HepG2 (cell line): Measurements from ENCODE around the gene NFE2L1. TPM values are rescaled to one million over a fixed set of nuclear protein-coding genes. Genes with fewer than 3 reads are reported as not detected.

Experiments
- GATA4 ChIP-seq: sonication (generic); IDR thresholded peaks from 2 replicates; pipeline ENCODE4 v1.6.1; 2016; ENCODE audit warnings: antibody characterized with exemption, low read depth, borderline replicate concordance
- NFE2 ChIP-seq: sonication (generic); formaldehyde crosslinking; IDR thresholded peaks from 2 replicates; pipeline ENCODE4 v1.4.0; 2020; ENCODE audit warnings: missing genetic modification reagents
- PITX1 ChIP-seq: sonication (generic); formaldehyde crosslinking; IDR thresholded peaks from 2 replicates; pipeline ENCODE4 v1.5.1; 2020; ENCODE audit warnings: mild to moderate bottlenecking, missing genetic modification reagents
- SP2 ChIP-seq: sonication (generic); formaldehyde crosslinking; IDR thresholded peaks from 2 replicates; pipeline ENCODE4 v1.5.1; 2020; ENCODE audit warnings: mild to moderate bottlenecking, missing genetic modification reagents
- SRSF1 ChIP-seq: fragments of 200-400 bp; formaldehyde crosslinking; optimal IDR thresholded peaks from 2 replicates; pipeline ENCODE3; 2017; ENCODE audit warnings: mild to moderate bottlenecking, low read depth, low read length, moderate library complexity
- TGIF2 ChIP-seq: IDR thresholded peaks from 2 replicates; pipeline ENCODE4 v1.6.1; 2016; ENCODE audit warnings: control low read depth, missing compliant biosample characterization
- ZNF264 ChIP-seq: sonication (generic); formaldehyde crosslinking; IDR thresholded peaks from 2 replicates; pipeline ENCODE4 v1.4.0; 2020; ENCODE audit warnings: missing genetic modification reagents
- ZNF441 ChIP-seq: sonication (generic); formaldehyde crosslinking; IDR thresholded peaks from 2 replicates; pipeline ENCODE4 v1.7.0; 2021; ENCODE audit warnings: missing genetic modification reagents, borderline replicate concordance
- ZNF652 ChIP-seq: IDR thresholded peaks from 2 replicates; pipeline ENCODE4 v1.6.1; 2016; ENCODE audit warnings: low read depth, borderline replicate concordance
- polyA plus RNA-seq, 8 experiments: library from polyadenylated mRNA; depleted of rRNA in 3 of 8; stranded (reverse) in 7 of 8; unstranded in 1 of 8; fragments of >200 nt; fragmentation: Illumina TruSeq in 4 of 8; extraction: Trizol in 4 of 8; gene quantifications; 2 replicates each; pipeline versions ENCODE4 v1.2.1 to v1.2.3, GENCODE V29; 2011 to 2016; ENCODE audit warnings: low read depth in 4 of 8, missing spikeins in 1 of 8, mixed read lengths in 1 of 8; ENCODE audit not compliant: insufficient read depth in 1 of 8
- total RNA-seq, 5 experiments: library from RNA; depleted of rRNA; stranded (reverse); fragments of >200 nt; fragmentation: Illumina TruSeq; extraction: Trizol; gene quantifications; 2 replicates each; pipeline ENCODE4 v1.2.3, GENCODE V29; 2016; ENCODE audit warnings: low read depth in 1 of 5
- TF ChIP-seq, protein P1 (sequence below): IDR thresholded peaks from 2 replicates; pipeline ENCODE4 v1.6.1; 2016; ENCODE audit warnings: low read depth
- TF ChIP-seq, protein P2 (sequence below): sonication (generic); formaldehyde crosslinking; IDR thresholded peaks from 2 replicates; pipeline ENCODE4 v1.4.0; 2020; ENCODE audit warnings: missing genetic modification reagents, mild to moderate bottlenecking, borderline replicate concordance
- TF ChIP-seq, protein P3 (sequence below): sonication (generic); formaldehyde crosslinking; IDR thresholded peaks from 2 replicates; pipeline ENCODE4 v1.5.0; 2020; ENCODE audit warnings: missing genetic modification reagents
- TF ChIP-seq, protein P4 (sequence below): sonication (generic); formaldehyde crosslinking; IDR thresholded peaks from 2 replicates; pipeline ENCODE4 v1.5.1; 2020; ENCODE audit warnings: missing genetic modification reagents, mild to moderate bottlenecking, borderline replicate concordance
- TF ChIP-seq, protein P5 (sequence below): sonication (generic); formaldehyde crosslinking; conservative IDR thresholded peaks from 2 replicates; pipeline ENCODE4 v1.8.0; 2022; ENCODE audit warnings: mild to moderate bottlenecking, moderate library complexity, missing genetic modification reagents
- TF ChIP-seq, protein P6 (sequence below): sonication (generic); formaldehyde crosslinking; IDR thresholded peaks from 2 replicates; pipeline ENCODE4 v1.4.0; 2020; ENCODE audit warnings: missing genetic modification reagents, borderline replicate concordance

Gene NFE2L1
- total and polyA plus RNA-seq, 2 of the 13 experiments (the other 11 are each of a cell fraction or from before 2014, with no cell fraction given), result 67.0 to 234 TPM

DNA sequence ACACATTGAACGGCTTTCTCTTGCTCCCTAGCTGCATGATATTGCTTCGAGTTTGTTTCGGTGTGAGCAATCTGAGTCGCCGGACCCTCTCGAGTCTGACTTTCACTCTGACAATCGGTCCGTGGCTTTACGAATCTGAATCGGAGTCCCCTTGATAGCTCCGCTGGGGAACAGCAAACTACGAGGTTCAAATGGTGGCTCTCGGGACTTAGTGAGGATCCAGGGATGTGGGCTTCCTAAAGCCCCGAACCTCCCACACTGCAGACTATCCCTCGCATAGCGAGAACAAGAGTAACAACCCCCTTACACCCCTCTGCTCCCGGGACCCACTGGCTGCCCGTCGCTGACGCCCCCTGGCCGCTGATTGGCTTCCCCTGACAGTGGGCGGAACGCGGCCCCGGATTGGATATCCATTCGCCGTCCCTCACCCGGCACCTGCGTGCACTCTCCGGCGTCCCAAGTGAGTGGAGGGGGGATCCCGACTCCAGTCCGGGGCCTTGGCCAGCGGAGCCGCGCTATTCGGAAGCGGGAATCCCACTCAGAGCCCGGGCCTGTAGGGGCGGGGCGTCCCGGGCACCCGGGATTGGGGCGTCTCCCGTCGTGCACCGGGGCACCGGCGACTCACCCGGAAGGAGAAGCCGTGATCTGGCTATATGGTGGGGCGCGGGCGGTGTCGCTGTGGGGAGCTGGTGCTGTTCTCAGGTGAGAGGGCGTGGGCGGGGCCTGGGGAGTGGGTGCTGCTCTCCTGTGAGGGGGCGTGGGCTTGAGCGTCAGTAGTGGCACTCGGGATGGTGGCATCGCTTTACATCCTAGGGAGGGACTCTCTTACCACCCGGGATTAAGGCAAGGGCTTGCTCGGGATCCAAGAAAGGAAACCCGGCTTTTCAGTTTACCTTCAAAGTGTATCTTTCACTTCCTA is 59.2 kb downstream of the NFE2L1 start, which contains the start of gene SNX11 (continued):
- TF ChIP-seq NFE2 (CRISPR knock-in tag), result no peak
- TF ChIP-seq, protein P1, sequence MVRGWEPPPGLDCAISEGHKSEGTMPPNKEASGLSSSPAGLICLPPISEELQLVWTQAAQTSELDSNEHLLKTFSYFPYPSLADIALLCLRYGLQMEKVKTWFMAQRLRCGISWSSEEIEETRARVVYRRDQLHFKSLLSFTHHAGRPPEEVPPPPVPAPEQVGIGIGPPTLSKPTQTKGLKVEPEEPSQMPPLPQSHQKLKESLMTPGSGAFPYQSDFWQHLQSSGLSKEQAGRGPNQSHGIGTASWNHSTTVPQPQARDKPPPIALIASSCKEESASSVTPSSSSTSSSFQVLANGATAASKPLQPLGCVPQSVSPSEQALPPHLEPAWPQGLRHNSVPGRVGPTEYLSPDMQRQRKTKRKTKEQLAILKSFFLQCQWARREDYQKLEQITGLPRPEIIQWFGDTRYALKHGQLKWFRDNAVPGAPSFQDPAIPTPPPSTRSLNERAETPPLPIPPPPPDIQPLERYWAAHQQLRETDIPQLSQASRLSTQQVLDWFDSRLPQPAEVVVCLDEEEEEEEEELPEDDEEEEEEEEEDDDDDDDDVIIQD (CRISPR knock-in tag), result 0 out of 2 replicates have a peak, but pooled peaks have one; percentile 12
- TF ChIP-seq, protein P2, sequence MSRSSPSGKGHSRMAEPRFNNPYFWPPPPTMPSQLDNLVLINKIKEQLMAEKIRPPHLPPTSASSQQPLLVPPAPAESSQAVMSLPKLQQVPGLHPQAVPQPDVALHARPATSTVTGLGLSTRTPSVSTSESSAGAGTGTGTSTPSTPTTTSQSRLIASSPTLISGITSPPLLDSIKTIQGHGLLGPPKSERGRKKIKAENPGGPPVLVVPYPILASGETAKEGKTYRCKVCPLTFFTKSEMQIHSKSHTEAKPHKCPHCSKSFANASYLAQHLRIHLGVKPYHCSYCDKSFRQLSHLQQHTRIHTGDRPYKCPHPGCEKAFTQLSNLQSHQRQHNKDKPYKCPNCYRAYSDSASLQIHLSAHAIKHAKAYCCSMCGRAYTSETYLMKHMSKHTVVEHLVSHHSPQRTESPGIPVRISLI (CRISPR knock-in tag), result no peak
- TF ChIP-seq, protein P3, sequence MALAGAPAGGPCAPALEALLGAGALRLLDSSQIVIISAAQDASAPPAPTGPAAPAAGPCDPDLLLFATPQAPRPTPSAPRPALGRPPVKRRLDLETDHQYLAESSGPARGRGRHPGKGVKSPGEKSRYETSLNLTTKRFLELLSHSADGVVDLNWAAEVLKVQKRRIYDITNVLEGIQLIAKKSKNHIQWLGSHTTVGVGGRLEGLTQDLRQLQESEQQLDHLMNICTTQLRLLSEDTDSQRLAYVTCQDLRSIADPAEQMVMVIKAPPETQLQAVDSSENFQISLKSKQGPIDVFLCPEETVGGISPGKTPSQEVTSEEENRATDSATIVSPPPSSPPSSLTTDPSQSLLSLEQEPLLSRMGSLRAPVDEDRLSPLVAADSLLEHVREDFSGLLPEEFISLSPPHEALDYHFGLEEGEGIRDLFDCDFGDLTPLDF (CRISPR knock-in tag), result peak; percentile 71
- TF ChIP-seq SRSF1, result peak; percentile 58
- 0 out of 2 replicates have a peak, but pooled peaks have one; percentile 7 for TF ChIP-seq ZNF441 (CRISPR knock-in tag)
- TF ChIP-seq, protein P4, sequence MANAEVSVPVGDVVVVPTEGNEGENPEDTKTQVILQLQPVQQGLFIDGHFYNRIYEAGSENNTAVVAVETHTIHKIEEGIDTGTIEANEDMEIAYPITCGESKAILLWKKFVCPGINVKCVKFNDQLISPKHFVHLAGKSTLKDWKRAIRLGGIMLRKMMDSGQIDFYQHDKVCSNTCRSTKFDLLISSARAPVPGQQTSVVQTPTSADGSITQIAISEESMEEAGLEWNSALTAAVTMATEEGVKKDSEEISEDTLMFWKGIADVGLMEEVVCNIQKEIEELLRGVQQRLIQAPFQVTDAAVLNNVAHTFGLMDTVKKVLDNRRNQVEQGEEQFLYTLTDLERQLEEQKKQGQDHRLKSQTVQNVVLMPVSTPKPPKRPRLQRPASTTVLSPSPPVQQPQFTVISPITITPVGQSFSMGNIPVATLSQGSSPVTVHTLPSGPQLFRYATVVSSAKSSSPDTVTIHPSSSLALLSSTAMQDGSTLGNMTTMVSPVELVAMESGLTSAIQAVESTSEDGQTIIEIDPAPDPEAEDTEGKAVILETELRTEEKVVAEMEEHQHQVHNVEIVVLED (CRISPR knock-in tag), result peak; percentile 86
- TF ChIP-seq, protein P5, sequence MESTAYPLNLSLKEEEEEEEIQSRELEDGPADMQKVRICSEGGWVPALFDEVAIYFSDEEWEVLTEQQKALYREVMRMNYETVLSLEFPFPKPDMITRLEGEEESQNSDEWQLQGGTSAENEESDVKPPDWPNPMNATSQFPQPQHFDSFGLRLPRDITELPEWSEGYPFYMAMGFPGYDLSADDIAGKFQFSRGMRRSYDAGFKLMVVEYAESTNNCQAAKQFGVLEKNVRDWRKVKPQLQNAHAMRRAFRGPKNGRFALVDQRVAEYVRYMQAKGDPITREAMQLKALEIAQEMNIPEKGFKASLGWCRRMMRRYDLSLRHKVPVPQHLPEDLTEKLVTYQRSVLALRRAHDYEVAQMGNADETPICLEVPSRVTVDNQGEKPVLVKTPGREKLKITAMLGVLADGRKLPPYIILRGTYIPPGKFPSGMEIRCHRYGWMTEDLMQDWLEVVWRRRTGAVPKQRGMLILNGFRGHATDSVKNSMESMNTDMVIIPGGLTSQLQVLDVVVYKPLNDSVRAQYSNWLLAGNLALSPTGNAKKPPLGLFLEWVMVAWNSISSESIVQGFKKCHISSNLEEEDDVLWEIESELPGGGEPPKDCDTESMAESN (CRISPR knock-in tag), result peak; percentile 71
- TF ChIP-seq, protein P6, sequence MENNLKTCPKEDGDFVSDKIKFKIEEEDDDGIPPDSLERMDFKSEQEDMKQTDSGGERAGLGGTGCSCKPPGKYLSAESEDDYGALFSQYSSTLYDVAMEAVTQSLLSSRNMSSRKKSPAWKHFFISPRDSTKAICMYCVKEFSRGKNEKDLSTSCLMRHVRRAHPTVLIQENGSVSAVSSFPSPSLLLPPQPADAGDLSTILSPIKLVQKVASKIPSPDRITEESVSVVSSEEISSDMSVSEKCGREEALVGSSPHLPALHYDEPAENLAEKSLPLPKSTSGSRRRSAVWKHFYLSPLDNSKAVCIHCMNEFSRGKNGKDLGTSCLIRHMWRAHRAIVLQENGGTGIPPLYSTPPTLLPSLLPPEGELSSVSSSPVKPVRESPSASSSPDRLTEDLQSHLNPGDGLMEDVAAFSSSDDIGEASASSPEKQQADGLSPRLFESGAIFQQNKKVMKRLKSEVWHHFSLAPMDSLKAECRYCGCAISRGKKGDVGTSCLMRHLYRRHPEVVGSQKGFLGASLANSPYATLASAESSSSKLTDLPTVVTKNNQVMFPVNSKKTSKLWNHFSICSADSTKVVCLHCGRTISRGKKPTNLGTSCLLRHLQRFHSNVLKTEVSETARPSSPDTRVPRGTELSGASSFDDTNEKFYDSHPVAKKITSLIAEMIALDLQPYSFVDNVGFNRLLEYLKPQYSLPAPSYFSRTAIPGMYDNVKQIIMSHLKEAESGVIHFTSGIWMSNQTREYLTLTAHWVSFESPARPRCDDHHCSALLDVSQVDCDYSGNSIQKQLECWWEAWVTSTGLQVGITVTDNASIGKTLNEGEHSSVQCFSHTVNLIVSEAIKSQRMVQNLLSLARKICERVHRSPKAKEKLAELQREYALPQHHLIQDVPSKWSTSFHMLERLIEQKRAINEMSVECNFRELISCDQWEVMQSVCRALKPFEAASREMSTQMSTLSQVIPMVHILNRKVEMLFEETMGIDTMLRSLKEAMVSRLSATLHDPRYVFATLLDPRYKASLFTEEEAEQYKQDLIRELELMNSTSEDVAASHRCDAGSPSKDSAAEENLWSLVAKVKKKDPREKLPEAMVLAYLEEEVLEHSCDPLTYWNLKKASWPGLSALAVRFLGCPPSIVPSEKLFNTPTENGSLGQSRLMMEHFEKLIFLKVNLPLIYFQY (CRISPR knock-in tag), result no peak
- peak; percentile 75 for TF ChIP-seq PITX1 (CRISPR knock-in tag)
- no peak; the same call in 1 of the 2 replicates for TF ChIP-seq ZNF264 (CRISPR knock-in tag)
- no peak; the same call in 1 of the 2 replicates for TF ChIP-seq TGIF2 (CRISPR knock-in tag)
- peak; percentile 86 for TF ChIP-seq SP2 (CRISPR knock-in tag)
- TF ChIP-seq ZNF652 (CRISPR knock-in tag), result no peak
- peak; percentile 55; the same call in 1 of the 2 replicates for TF ChIP-seq GATA4
